CD1c-positive myeloid dendritic cell (primary cell): ENCODE results near the gene KRTAP9-1.
"Not testable (repeated sequence)": the region's sequence is repeated elsewhere in the genome, so short reads cannot be mapped to it uniquely, and the experiment has no call there.

ENCODE experiments used
- DNase-seq: peaks from one replicate; pipeline ENCODE4 v3.0.0-alpha.2; 2016; ENCODE audit errors: extremely low spot score

The KRTAP9-1 gene

DNA sequence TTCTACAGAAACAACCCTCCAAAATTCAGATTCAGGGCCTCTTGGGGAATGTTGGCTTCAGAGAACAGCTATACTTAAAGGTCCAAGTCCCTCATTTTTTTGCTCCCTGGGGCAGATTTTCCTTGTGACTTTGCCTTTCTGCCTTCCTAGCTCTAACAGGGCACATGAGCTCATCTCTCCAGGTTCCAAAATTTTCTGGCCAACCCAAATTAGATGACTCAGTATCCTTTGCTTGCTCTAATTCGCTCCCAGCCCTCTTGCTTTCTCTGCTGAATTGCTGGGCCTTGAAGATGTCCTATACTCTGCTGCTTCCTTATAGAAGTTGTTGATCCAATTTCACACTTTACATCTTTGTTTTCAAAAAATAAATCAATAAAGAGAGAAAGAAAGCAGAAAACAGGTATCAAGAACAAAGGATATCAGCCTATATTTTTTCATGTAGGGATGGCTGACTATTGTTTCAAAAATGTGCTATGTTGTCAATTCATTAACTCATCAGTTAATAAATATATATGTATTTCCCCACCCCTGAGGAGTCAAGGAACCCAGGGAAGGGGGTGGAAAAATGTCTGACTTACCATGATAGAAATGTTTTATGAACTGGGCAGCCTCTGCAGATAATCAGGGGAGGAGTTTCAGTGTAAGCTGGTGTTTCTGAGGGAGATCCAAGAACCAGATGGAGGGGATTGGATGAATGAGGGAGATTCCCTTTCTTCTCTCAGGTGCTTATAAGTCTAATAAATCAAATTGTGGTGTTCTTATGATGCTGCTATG is 10.7 kb upstream of the KRTAP9-1 start:
- DNase-seq, result no peak

DNA sequence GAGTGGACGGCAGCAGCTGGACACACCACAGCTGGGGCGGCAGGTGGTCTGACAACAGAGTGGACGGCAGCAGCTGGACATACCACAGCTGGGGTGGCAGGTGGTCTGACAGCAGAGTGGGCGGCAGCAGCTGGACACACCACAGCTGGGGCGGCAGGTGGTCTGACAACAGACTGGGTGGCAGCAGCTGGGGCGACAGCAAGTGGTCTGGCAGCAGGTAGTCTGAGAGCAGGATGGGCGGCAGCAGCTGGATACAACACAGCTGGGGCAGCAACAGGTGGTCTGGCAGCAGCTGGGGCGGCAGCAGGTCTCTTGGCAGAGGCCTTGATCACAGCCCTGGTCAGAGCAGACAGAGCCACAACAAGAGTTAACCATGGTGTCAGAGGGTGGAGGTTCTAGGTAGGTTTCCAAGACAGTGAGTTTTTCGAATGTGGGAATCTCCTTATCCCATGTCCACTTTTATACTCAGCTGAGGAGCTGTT is 5.2 kb upstream of the KRTAP9-1 start, which contains the start of gene KRTAP4-1:
Gene KRTAP4-1, minus strand, starts transcription at position 432 of the 482 bp plus-strand sequence. Its CDS starts 57 bp downstream, at position 375.
- no peak for DNase-seq

DNA sequence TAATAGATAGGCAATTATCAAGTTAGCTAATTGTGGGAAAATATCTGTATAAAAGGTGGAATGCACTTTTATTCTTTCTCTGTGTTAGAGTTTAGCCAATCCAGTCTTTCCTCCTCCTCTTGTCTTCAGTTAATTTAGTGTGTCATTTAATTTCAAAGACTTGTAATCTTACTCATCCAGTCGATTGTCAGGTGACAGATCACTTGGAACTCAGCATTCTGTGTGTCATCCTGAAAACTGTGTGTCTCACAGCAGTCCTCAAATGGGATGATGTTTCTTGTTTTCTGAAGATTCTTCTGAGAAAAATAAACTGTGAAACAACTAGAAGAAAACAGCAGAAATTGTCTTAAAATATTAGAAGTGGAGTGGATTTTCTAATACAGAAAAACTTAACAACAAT is 4.7 kb upstream of the KRTAP9-1 start:
- no peak for DNase-seq

DNA sequence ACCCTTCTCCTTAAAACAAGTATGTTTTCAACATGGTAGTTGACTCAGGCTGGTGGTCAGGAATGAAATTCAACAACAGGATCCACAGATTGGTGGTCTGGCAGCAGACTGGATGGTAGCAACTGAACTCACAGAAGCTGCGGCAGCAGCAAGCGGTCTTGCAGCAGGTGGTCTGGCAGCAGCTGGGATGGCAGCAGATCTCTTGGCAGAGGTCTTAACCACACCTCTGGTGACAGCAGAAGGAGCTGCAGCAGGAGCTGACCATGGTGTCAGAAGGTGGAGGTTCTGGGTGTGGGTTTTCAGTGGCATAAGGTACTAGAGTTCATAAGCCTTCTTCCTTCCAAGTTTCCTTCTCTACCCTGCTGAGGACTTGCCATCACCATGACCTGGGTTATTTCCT is 2.8 kb upstream of the KRTAP9-1 start:
- DNase-seq, result no peak

DNA sequence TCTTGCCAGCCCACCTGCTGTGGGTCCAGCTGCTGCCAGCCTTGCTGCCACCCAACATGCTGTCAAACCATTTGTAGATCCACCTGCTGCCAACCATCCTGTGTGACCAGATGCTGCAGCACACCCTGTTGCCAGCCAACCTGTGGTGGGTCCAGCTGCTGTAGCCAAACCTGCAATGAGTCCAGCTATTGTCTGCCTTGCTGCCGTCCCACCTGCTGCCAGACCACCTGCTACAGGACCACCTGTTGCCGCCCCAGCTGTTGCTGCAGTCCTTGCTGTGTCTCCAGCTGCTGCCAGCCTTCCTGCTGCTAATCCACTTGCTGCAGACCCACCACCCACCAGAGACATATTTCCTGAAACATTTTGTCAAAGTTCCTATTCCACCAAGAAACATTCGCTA is 641 bp downstream of the KRTAP9-1 start:
- no peak for DNase-seq

DNA sequence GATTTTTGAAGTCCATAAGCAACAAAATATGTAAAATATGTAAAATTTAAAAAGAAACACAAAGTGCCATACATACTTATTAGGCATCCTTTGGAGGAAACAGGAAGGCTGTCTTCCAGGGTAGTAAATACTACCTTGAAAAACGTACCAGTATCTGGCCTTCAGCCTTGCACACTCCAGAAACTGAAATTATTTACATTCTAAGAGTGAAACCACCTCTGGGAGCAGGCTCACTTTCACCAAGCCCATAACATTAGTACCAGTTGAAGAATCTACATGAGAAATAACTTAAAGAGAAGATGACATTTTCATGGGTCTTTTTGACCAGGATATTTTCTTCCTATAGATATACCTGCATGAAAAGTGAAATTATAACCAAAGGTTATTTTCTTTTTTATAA is 6.4 kb downstream of the KRTAP9-1 start:
- DNase-seq, result no peak

DNA sequence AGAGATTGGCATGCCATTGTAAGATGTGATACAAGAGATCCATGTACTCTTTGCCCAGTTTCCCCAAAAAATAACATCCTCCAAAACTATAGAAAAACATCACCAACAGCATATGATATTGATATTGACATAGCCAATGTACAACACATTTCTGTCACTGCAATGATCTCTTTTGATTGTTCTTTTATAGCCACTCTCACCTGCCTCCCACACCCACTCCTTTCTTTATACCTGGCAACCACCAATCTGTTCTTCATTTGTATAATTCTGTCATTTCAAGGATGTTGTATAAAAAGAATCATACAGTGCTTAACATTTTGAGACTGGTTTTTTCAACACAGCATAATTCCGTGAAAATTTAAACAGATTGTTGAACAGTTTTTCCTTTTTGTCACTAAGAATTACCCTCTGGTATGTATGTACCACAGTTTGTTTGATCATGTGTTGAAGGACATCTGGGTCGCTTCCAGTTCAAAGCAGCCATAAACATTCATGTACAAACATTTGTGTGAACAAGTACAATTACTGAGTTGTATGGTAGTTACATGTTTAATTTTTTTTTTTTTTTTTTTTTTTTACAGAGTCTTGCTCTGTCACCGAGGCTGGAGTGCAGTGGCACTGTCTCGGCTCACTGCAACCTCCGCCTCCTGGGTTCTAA is 9.9 kb downstream of the KRTAP9-1 start:
- DNase-seq, result no peak

DNA sequence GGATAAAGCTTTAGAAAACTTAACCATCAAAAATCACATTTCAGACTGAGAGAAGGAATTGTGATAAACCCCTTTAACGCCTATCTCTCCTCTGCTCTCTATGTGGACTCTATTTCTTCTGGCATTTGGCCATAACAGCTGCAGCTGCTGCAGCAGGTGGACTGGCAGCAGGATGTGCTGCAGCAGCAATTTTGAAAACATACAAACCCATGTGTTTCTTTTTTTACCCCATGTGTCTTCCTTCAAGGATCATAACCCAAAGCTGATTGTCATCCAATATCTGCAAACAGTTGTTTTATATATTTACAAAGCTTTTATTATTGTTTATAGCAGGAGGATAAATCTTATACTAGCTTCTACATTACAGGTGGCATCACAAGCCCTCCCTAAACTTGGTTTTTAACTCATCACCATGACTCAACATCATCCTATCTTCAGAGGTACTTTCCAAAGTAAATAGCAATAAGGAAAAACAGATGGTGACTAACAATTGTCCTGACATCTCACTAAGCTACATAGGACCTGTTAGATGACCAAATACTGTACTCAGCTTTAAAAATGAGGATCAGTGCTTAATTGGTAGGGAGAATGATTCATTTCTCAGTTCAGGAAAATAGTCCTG is 22.3 kb downstream of the KRTAP9-1 start:
- DNase-seq, result no peak

DNA sequence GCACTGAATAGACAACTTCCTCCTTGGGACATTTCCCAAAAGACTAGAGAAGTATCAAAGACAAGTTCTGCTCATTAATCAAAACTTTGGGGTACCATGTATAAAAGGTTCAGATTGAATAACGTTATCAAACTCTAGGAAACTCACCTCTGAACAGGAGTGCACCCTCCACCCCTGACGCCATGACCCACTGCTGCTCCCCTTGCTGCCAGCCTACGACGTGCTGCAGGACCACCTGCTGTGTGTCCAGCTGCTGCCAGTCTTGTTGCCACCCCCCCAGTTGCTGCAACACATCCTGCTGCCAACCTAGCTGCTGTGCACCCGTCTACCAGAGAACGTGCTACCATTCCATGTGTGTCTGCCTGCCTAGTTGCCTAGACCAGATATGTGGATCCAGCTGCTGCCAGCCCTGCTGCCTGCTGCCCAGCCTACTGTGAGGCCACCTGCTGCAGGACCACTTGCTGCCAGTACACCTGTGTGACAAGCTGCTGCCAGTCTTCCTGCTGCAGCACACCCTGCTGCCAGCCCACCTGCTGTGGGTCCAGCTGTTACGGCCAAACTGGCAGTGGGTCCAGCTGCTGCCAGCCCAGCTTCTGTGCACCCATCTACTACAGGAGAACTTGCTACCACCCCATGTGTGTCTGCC is 23.0 kb downstream of the KRTAP9-1 start:
- no peak for DNase-seq

DNA sequence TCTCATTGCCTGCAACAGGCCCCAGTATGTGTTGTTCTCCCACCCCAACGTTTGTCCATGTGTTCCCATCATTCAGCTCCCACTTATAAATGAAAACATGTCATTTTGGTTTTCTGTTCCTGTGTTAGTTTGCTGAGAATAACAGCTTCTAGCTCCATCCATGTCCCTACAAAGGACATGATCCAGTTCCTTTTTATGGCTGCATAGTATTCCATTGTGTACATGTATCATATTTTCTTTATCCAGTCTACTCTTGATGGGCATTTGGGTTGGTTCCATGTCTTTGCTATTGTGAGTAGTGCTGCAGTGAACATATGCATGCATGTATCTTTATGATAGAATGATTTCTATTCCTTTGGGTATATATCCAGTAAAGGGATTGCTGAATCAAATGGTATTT is 26.0 kb downstream of the KRTAP9-1 start:
- DNase-seq, result no peak

DNA sequence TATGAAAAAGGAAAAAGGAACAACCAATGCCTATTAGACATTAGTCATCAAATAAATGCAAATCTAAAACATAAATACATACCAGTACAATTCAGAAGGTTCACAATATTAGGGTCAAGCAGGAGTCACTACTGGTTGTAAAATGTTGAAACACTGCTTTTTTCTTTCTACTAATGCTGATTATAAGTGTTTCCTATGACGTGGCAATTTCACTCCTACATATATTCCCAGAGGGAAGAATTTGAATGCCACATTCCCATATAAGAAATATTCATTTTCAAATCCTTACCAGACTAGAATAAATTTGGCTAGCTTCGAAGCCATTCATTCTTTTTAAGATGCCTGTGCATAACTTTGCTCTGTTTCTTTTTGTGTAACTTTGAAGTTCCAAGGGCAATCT is 34.1 kb downstream of the KRTAP9-1 start:
- no peak for DNase-seq

DNA sequence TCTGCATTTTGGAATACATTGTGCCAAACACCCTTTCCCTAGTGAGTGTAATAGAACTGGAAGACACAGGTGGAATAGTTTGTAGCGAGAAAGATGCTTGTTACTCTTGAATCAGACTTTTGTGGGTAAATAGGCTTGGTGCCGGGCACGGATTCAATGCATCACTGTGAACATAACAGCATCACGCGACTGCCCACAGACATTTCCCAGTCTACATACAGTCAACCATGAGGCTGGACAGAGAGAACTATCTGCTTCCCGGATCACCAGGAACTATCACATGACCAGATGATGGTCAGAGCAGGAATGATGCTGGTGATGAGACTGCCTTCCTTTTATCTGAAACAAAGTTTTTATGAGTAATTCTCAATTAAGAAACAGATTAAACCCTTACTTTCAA is 36.4 kb downstream of the KRTAP9-1 start:
- no peak for DNase-seq

DNA sequence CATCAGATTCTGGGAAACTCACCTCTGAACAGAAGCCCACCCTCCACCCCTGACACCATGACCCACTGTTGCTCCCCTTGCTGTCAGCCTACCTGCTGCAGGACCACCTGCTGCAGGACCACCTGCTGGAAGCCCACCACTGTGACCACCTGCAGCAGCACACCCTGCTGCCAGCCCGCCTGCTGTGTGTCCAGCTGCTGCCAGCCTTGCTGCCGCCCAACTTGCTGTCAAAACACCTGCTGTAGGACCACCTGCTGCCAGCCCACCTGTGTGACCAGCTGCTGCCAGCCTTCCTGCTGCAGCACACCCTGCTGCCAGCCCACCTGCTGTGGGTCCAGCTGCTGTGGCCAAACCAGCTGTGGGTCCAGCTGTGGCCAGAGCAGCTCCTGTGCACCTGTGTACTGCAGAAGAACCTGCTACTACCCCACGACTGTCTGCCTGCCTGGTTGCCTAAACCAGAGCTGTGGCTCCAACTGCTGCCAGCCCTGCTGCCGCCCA is 37.0 kb downstream of the KRTAP9-1 start, which contains the start of gene KRTAP9-2:
Gene KRTAP9-2, plus strand, starts transcription at position 51 of the 498 bp plus-strand sequence. Its CDS starts 7 bp downstream, at position 58.
- DNase-seq, result not testable (repeated sequence)

DNA sequence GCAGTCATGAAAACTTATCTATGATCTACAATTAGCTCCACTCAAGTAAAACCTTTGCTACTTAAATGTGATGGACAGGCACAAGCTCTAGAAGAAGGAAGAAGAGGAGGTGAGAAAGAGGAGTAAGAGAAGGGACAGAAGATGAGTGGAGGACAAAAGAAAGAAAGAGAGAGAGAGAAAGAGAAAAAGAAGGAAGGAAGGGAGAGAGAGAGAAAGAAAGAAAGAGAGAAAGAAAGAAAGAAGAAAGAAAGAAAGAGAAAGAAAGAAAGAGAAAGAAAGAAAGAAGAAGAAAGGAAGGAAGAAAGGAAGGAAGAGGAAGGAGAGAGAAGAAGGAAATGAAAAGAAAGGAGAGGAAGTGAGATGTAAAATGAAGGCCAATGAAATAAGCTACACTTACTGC is 40.4 kb downstream of the KRTAP9-1 start:
- DNase-seq, result no peak

DNA sequence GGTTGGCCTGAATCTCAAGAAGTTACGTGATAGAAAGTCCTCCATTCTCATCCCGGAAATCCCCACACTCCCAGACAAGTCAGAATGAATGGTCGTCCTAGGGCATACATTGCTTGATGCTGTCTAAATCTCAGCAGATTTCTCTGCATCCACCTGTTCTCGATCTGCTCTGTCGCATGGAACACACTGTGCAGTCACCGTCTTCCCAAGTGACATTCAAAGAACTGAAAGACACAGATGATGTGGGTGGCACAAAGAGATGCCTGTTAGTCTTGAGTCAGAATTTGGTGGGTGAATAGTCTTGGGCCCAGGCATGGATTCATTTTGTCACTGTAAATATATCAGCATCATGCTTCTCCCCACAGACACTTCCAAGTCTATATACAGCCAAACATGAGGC is 42.0 kb downstream of the KRTAP9-1 start:
- no peak for DNase-seq

DNA sequence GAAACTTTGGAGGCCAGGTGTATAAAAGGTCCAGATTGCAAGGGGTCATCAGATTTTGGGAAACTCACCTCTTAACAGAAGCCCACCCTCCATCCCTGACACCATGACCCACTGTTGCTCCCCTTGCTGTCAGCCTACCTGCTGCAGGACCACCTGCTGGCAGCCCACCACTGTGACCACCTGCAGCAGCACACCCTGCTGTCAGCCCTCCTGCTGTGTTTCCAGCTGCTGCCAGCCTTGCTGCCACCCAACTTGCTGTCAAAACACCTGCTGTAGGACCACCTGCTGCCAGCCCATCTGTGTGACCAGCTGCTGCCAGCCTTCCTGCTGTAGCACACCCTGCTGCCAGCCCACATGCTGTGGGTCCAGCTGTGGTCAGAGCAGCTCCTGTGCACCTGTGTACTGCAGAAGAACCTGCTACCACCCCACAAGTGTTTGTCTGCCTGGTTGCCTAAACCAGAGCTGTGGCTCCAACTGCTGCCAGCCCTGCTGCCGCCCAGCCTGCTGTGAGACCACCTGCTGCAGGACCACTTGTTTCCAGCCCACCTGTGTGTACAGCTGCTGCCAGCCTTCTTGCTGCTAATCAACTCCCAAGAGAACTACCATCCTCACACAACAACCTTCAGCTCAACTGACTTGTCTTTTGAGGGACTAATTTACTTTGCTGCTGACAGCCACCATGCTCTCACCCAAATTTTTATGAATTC is 42.9 kb downstream of the KRTAP9-1 start, which contains the start of gene KRTAP9-3:
Gene KRTAP9-3, plus strand, starts transcription at position 51 of the 707 bp plus-strand sequence. Its CDS starts 53 bp downstream, at position 104.
- DNase-seq, result not testable (repeated sequence)

DNA sequence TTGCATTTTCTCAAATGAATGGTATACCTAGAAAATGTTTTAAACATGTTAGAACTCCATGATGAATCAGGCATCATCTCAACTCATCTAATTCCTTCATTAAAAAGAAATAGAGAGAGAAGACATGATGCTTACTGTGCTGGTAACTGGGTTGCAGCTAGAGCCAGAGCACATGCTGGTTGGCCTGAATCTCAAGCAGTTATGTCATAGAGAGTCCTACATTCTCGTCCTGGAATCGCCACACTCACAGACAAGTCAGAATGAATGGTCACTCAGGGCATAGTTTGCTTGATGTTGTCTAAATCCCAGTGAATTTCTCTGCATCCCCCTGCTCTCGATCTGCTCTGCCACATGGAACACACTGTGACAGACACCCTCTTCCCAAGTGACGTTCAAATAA is 47.4 kb downstream of the KRTAP9-1 start:
- not testable (repeated sequence) for DNase-seq

DNA sequence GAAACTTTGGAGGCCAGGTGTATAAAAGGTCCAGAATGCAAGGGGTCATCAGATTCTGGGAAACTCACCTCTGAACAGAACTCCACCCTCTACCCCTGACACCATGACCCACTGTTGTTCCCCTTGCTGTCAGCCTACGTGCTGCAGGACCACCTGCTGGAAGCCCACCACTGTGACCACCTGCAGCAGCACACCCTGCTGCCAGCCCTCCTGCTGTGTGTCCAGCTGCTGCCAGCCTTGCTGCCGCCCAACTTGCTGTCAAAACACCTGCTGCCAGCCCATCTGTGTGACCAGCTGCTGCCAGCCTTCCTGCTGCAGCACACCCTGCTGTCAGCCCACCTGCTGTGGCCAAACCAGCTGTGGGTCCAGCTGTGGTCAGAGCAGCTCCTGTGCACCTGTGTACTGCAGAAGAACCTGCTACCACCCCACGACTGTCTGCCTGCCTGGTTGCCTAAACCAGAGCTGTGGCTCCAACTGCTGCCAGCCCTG is 48.3 kb downstream of the KRTAP9-1 start, which contains the start of gene KRTAP9-8:
Gene KRTAP9-8, plus strand, starts transcription at position 51 of the 489 bp plus-strand sequence. Its CDS starts 53 bp downstream, at position 104.
- DNase-seq, result not testable (repeated sequence)
